DMS53 (cell line): ENCODE measurements around the gene SLX9.

Experiments used
- DNase-seq: peaks from one replicate; lab custom pipeline; 2025; lab: John Stamatoyannopoulos, UW

Gene SLX9

DNA sequence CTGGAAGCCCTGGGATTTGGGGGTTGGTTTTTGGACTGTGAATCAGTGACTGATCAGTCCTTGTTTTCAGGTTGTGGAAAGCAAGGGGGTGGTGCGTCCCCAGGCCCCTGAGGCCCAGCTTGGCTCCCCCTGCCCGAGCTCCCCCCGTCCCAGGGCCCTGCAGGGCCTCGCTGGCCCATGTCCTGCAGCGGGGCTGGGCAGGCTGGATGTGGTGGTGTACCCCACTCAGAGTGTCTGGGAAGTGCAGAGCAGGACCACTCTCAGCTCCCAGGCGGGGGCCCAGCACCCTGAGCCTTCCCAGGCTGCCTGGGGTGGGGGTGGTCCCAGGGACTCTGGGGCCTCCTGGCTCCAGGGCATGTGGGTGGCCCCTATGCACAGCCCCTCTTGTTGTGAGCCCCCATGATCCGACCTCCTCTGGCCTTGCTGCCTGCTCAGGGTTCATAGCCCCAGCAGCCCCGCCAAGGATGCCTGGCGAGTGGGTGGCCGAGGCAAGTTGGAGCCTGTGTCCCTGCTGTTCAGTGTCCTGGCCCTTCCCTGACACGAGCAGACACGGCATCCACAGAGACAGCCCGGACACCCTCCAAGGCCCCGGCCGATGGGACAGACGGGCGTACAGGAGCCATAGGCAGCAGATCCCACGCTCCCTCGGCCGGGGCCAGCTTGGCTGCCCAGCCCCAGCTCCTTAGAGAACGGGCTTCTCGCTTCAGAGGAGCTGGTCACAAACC, 37.9 kb downstream of the SLX9 start:
- DNase-seq = no peak

DNA sequence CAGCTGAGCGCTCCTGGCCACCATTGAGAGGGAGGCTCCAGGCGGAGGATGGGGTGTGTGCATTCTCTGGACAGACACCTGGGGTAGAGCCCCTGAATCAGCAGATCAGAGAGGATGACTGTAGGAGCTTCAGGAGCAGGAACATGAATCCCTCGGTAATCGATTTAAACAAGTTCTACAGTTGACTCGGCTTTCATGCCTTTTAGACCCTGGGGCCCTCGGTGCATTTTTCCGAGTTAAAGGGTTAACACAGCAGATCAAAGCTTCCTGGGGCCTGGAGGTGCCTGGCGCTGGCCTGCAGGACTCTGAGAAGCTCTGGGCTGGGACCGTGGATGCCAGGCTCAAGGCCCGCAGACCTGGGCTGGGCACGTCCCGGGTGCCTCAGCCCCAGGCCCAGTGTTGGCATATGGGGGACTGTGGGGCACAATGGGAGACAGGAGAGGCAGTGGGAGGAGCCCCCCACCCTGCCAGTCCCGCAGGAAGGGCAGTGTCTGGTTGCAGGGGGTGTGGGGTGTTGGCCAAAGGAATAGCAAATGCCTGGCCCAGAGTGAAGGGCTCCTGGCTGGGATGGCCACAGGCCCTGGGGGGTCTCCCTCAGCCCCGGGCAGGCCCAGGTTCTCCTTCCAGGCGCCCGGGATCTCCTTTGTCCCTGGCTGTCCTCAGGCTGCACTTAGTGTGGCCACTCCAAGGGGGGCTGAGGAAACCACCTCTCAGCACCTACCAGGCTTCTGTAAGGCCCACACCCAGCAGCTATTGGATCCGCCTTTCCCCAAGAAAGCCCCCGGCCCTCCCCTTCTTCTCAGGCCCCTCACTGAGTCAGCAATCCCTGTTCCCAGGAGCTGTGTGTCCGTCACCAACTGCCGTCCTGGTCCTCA, 40.1 kb downstream of the SLX9 start:
- DNase-seq = no peak

DNA sequence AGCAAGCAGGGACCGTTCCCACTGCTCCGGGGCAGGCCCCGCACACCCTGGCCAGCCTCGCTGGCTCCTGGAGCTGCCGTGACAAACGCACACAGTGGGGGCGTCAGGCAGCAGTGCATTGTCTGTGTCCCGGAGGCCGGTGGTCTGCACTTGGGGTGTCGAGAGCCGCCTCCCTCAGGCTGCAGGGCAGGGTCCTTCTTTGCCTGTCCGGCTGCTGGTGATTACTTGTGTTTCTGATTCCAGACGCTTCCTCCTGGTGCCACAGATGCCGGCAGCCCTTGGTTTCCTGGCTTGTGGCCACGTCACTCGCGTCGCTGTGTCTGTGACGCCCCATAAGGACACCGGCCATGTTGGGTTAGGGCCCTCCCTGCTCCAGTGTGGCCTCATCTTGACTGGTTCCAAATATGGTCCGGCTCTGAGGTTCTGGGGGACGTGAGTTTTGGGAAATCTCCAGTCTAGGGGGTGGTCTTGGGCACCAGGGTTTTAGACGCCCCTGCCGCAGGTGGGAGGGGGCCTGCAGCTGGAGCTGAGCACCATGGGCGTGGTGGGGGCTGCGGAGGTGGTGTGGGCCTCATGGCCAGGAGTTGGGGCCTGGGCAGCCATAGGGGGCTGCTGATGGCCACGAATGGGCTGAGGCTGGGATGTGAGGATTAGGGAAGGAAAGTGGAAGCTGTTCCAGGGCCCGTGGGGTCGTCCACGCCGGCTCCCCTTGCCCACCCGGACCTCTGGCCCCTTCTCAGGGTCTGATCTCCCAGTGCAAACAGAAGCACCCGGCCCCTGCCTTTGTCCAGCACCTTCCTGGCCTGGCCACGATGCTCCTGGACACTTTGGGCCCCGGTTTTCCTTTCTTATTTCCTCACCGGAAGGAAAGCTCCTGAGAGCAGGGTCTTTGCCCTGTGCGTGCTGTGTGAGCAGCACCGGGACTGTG, 41.0 kb downstream of the SLX9 start:
- DNase-seq = no peak

DNA sequence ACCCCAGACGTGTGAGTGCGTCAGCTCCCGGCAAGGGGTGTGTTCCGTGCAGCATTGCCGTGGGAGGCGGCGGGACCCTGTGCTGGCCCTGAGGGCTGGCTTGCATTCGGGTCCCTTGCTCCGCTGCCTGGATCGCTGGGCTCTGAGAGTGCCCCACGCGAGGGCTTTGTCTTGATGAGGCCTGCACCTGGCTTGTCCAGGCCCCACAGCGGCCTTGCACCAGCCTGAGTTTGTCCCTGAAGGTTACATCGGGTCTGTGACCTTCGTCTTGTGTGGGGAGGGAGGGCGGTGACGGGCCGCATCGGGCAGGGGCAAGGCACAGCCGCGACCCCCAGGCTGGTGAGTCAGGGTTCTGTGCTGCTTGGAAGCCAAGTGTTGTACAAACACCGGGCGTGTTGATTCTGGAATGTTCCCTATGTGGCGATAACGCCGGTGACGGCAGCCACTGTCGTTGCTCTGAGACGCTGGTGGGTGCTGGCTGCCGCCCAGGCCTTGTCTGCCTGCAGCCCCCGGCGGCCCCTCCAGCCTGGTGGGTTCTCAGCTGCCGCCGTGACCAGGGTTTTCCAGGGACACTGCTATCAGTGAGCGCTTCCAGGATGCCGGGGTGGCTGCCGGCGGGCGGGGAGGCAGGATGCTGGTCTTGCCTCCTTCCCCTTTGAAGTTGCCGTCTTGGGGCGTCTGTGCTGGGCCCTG, 42.9 kb downstream of the SLX9 start:
- DNase-seq = peak; percentile 16

DNA sequence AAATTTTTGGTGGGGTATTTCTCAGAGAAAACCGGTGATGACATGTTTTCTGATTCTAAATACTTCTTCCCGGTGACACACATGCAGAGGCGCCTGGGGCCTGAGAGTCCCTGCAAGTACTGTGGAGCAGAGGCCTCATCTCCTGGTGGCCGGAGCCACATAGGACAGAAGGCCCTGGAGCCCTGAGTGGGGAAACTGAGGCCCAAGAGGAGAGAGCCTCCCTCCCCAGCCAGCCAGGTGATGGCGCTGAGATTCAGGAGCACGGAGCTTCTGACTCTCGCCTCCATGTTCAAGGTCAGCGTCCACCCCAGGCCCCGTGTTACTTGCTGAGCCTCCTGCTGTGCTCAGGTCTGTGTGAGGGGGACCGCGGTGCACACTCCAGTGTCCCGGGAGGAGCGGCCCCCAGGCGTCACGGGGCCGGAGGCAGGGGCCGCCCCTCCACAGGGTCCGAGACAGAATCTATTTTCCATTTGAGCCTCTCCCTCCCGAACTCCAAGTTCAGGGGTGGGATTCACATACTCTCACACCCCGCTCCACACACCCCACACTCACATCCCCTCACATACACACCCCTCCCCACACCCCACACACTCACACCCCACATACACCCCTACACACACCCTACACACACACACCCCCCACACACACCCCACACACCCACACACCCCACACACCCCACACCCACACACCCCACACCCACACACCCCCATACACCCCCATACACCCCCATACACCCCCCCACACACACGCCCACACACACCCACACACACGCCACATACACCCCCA, 43.8 kb downstream of the SLX9 start:
- DNase-seq = no peak

DNA sequence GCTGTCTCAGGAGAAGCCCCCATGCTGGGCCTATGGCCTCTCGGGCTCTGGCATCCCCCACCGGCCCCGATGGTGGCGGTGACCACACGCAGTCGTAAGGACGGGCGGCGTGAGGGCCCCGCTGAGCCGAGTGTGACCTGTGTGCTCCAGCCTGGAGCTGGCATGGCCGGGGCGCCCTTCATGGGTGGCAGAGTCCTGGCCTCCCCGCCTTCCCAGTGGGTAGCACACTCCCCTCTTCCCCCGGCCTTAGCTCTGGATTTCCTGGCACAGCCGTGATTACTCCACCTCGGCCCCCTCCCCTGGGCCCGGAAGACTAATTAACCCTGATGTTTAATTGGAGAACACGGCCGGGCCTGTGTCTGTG, 44.6 kb downstream of the SLX9 start:
- no peak for DNase-seq

DNA sequence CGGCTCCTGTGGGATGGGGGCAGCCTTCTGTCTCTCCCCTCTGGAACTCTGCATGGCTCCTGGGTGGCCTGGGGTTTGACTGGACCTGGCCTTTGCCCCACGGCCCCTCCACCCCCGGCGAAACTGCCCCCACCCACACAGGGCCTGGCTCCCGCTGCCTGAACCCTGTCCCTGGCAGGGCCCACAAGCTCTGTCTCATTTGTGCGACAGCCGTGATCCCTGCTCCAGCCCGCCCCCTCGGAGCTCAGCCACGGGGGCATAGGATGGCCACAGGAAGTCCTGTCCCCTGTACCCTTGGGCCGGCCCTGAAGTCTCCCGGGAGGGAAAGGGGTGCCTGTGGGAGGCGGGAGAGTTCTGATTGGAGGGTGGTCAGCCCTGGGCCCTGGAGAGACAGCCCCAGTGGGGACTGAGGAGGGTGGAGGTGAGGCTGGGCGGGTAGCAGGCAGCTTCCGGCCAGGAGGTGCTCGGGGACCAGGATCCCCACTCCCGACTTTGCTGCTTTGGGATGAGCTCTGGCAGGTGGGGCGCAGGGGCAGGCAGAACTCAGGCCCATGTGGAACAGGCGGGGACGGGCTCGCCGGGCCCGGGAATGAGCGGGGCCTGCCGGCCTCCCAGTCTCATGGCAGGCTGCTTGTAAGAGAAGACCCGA, 45.1 kb downstream of the SLX9 start:
- DNase-seq = no peak

DNA sequence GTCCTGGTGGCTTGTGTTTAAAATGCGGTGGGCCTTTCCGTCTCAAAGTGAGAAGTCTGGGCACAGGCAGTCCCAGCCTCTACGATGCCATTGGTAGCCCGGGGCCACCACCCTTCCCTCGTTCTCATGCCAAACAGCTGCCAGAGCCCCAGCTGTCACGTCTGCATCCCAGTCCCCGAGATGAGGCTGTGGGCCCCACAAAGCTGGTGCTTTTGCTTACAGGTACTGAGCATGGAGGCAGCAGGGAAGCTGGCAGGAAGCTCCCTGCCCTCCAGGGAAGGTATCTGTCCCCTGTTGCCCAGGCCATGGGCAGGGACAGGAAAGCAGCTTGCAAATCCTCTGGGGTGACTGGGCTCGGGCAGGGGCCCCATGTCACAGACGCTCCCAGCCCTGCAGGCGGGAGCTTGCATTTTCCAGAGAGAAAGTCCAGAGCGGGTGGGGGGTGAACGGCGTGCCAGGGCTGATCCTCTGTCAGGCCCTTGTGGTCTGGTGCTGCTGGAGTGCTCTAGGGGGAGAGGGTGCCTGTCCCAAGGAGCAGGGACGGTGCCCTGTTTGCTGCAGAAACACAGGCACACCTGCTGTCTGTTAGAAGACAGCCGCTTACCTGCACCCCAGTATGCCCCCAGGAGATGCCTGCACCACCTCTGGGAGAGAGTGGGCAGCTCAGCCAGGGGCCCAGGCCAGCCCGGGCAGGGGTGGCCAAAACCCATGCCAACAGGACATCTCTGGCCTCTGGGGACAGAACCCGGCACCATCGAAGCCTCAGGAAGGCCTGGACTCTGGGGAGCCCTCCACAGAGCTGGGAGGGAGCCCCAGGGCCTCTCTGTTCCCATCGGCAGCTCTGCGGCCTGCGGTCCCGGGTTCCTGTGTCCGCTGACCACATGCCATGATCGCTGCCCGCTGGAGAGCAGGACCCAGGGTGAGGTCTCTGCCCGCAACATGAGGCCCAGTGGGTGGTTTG, 45.9 kb downstream of the SLX9 start:
- DNase-seq = peak; percentile 18

DNA sequence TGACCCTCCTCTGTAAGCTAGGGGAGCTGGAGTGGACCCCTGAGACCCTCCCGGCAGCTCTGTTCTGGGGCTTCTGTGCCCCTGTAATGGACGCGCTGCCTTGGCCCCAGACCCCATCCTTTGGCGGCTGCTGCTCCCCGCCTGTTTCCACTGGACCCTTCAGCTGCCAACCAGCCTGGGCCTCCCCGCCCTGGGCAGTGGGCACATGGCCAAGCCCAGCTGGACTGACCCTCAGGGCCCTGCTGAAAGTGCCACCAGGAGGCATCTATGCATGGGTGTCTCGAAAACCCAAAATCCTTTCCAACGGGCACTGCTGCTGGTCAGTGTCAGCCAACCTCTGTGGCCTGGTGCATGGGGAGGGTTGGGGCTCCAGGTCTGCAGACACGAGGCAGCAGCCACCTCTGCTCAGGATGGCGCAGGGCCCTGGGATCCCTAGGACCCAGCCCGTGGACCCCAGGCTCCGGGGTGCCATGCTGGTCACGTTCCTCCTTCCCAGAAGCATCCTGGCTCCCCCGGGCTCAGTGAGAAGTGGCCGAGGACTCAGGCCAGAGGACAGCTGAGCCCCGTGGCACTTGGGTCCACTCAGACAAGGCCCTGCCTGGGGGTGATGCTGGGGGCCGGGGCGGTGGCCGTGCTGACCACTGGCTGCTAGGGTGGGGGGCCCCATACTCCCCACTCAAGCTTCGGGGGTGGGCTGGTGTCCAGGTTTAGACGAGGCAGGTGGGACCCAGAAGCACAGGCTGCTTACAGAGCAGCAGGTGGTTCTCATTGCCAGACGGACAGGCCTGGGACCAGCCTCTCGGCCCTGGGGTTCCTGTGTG, 46.9 kb downstream of the SLX9 start:
- no peak for DNase-seq

DNA sequence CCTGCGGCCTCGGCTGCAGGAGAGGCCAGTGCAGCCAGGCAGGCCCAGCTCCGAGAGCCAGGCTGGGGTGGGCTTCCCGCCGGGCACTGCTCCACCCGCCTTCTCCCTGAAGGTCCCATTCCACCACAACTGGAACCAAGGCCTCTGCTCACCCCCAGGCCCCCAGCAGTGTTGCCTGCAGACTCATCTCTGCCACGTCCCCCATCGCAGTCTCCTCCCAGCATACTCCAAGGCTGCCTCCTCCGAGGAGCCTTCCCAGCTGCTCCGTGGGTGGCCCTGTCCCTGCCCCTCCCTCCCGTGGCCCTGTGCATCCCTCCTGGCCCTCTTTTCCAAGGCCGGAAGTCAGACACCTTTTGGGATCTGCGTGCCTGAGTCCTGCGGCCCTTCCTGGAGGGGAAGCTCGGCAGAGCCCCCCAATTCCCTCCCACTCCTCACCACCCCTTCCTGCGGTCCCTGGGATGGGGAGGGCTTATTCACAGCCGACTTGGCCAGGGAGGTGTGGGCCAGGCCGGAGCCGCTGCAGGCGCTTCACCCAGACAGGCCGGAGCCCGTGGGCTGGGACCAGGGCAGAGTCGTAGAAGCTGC, 47.6 kb downstream of the SLX9 start:
- no peak for DNase-seq

DNA sequence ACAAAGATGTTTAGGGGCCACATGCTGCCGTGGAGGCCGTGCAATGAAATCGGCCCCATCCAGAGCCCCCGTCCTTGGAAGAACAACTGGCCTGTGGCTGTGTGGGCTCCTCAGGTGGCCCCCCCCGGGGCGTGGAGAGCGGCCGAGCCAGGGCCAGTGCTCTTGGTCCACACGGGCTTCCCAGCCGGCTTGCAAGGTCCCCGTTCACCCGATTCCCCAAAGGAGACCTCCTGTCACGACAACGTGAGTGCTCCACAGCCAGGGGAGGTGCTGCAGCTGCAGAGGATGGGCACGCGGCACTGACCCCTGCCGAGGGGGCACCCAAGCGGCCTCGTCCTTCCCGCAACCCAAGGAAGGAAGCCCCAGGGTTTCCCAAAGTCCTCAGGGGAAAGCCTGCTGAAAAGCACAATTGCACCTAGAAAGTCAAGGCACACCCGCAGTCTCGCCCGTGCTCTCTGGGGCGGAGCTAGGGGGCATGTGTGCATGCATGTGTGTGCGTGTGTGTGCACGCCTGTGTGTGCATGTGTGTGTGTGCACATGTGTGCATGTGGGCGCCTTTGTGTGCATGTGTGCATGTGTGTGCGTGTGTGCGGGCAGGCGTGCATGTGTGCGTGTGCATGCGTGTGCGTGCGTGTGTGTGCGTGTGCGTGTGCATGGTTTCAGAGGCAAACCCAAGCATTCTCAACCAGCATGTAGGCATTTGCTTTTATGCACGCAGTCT, 48.2 kb downstream of the SLX9 start:
- DNase-seq = no peak

DNA sequence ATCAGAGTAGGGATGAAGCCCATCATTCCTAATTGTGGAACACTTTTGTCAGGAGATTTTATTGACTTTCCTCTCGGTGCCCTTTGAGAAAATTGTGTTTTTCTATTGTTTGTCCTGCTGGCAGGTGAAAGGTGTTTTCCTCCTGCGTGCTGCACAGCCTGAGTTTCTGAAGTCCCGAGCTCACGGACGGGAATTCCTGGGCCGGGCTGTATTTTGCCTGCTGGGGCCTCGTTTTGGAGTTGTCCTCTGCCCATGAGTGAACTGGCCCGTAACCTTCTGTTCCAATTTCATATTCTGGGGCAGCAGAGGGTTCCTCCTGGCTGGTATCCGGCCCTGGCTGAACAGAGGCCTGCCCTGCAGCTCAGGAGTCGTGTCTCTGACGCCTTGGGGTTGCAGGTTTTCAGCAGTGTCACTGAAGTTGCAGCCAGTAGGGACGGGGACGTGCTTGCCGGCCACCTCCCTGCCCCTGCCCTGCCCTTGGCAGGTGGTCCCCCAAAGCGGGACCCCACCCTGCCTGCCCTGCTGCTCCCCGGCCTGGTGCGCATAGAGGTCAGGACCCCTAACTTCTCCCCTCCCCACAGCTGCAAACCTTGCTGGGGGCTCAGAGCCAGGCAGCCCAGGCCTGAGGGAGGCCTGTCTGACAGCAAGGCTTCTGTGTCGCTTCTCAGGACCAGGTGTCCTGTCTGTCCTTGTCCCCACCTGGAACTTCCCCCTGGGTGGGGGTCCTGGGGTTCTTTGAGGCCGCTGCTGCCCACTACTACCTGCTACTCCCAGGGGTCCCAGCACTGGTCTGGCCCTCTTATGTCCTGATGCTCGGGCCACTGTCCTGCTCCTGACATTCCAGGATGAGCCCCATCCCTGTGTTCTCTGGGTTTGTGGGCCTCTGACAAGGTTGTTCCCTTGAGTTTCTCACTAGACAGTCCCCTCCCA, 49.0 kb downstream of the SLX9 start:
- DNase-seq = no peak

DNA sequence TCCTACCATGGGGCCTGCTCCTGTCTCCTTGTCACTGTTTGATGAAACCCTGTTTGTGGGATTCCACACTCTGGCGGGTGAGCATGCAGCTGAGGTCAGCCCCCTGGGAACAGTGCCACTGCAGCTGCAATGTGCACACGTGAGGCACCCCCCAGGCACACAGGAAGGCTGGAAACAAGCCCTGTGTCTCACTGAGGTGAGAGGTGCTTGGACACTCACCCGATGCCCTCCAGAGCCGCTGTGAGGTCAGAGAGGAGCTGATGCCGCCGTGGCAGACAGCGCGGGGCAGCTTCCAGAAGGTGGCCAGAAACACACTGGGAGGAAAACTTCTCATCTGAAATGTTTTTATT, 49.7 kb downstream of the SLX9 start:
- no peak for DNase-seq

DNA sequence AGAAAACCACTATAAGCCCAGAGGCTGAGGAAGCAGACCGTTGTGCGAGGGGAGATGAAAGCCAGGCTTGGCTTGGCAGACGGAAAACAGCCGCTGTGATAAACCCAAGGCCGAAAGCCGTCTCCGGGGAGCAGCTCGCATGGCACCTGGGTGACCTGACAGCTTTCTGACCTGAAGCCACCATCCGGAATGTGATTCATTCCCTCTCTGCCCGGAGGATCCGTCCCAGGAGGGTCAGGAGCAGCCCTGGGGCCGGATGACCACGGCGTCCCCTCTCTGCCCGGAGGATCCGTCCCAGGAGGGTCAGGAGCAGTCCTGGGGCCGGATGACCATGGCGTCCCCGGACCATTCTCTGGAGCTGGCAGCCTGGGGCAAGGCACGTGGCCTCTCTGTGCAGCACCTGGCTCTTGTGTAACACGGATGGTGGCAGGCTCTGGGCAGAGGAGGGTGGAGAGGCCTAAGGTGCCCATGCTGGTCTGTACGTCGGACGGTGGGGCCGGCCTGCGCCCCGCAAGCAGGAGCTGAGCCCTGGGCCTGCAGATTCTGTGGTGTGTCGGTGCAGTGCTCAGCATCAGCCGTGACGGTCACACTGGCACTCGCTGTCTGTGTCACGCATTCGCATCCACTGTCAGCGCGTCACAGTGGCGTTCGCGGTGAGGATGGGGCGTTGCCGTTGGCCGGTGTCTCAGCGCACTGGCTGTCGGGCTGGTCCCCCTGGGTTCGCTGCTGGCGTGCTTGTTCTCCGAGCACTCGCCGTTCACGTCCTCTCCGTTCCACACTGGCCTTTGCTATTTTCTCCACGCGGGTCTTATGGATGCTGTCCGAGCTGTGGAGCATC, 50.3 kb downstream of the SLX9 start:
- DNase-seq = no peak

DNA sequence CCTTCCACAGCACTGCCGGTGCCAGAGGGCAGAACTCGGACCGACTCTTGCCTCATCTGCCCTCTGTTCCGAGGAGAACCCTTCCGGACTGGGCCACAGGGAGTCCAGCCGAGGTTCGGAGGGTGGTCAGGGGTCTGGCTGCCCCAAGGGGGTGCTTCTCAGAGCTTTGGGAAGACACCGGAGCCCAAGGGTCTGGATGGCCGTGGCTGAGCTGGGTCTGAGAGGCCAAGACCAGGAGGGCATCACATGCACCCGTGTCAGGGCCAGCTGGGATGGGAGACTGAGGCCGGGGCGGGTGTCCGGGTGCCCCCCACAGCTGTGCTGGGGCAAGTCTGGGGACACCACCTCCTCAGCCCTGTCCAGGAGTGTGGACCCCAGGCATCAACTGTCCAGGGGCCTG, 51.1 kb downstream of the SLX9 start:
- no peak for DNase-seq
